ENCODE results near the gene APBB2. TPM values are rescaled to one million over a fixed set of nuclear protein-coding genes. Genes with fewer than 3 reads are reported as not detected.

Gene APBB2
- total and polyA plus RNA-seq, 11 donors: 8.6 to 39.1 (median 26.7) TPM

GRCh38 chr4:41026971-41027370, 187.4 kb downstream of the APBB2 start:
- Histone ChIP-seq H3K9me3 (peaks cover 0 to 43% (median 8%) of the 10 kb centered on the region in 12 donors), H3K27me3 (no peaks in the 10 kb centered on the region), H3K4me3 (no peak overlapping the region), H3K36me3 (peaks cover 0 to 11% (median 0%) of the 10 kb centered on the region in 9 donors), H3K4me1 (peaks cover 0 to 15% (median 2%) of the 10 kb centered on the region in 12 donors), H3K27ac (no peak overlapping the region)
- ATAC-seq: no peak
- 94 to 100% (median 99%) methylated on average over 1 of the region's 1 CpG for WGBS, 4 donors
- DNase-seq: no peak
- intact Hi-C loops (cut with DNase I): no loop called here
- TF ChIP-seq CTCF (IDR thresholded peaks at IDR 0.05) (no peak), POLR2A (IDR thresholded peaks at IDR 0.05) (no peak)

DNA sequence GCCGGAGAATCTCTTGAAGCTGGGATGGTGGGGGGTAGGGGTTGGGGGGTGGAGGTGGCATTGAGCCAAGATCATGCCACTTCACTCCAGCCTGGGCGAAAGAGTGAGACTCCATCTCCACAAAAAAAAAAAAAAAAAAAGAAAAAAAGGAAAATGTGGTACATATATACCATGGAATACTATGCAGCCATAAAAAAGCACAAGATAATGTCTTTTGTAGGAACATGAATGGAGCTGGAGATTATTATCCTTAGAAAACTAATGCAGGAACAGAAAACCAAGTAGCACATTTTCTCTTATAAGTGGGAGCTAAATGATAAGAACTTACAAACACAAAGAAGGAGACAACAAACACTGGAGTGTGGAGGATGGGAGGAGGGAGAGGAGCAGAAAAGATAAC, 188.5 kb downstream of the APBB2 start:
- intact Hi-C loops (cut with DNase I): no loop called here
- H3K4me1 ChIP-seq: peaks cover 0 to 15% (median 2%) of the 10 kb centered on the region in 12 donors
- 95 to 100% (median 99%) methylated on average over 2 of the region's 2 CpGs for WGBS, 4 donors
- no peak for DNase-seq
- peaks cover 0 to 43% (median 8%) of the 10 kb centered on the region in 12 donors for H3K9me3 ChIP-seq
- TF ChIP-seq CTCF (IDR thresholded peaks at IDR 0.05) (no peak), POLR2A (IDR thresholded peaks at IDR 0.05) (no peak)
- H3K27me3 ChIP-seq: no peaks in the 10 kb centered on the region
- H3K36me3 ChIP-seq: peaks cover 0 to 11% (median 0%) of the 10 kb centered on the region in 9 donors
- no peak for ATAC-seq
- no peak overlapping the region for H3K27ac ChIP-seq
- H3K4me3 ChIP-seq: no peak overlapping the region

DNA sequence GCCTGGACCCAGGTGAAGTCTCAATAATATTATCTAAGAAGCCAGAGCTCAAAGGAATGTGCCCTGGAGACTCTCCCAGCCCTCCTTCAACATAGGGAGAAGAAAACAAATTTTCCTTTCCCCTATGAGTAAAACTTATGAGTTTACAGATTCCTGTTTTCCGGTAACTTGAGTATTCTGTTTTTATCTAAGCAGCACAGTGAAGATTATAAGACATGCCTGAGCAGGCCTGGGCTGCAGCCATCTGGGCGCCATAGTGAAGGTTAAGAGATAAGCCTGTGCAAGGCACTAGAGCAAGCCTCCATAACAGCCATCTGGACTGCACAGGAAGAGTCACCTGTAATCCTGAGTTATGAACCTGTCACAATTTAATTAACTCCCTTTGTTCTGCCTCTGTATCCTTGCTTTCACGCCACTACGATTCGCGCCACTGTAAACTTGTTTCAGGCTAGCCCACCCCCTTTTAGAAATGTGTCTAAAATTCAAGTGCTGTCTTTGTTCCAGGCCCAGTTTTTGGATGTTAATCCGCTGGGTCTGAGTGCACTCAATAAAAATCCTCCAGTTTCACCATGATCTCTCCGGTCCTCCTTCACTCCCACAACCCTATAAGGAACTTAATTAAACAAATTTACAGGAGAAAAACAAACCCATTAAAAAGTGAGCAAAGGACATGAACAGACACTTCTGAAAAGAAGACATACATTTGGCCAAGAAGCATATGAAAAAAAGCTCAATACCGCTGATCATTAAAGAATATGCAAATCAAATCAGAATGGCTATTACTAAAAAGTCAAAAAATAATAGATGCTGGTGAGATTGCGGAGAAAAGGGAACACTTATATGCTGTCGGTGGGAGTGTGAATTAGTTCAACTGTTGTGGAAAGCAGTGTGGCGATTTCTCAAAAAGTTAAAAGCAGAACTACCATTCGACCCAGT, 189.5 kb downstream of the APBB2 start:
- DNase-seq (no peak), ATAC-seq (no peak)
- Histone ChIP-seq H3K9me3 (peaks cover 0 to 43% (median 8%) of the 10 kb centered on the region in 12 donors), H3K27me3 (no peaks in the 10 kb centered on the region), H3K4me3 (no peak overlapping the region), H3K27ac (no peak overlapping the region), H3K36me3 (peaks cover 0 to 11% (median 0%) of the 10 kb centered on the region in 9 donors), H3K4me1 (peaks cover 0 to 22% (median 6%) of the 10 kb centered on the region in 12 donors)
- TF ChIP-seq CTCF (IDR thresholded peaks at IDR 0.05): no peak
- no peak for TF ChIP-seq POLR2A (IDR thresholded peaks at IDR 0.05)
- intact Hi-C loops (cut with DNase I): no loop called here
- 91 to 98% (median 94%) methylated on average over 13 of the region's 13 CpGs for WGBS, 4 donors

DNA sequence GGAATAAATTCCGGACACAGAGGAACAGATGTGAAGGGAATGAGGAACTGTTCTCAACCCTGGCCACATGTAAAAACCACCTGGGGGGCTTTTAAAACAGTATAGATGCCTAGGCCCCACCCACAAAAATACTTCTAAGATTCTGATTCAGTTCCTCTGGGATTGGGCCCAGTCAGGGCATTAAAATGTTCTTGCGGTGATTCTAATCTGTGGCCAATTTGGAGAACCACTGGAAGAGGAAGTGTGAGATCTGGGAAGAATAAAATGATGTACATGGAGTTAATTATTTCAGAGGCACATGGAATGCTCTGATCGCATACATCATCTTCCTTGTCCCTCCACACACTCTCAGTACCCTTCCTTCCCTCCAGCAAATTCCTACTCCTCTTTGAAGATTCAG, 192.2 kb downstream of the APBB2 start:
- peaks cover 0 to 19% (median 4%) of the 10 kb centered on the region in 12 donors for H3K4me1 ChIP-seq

More for the DNA sequence above, 192.2 kb downstream of the APBB2 start:
- Histone ChIP-seq H3K27me3 (no peaks in the 10 kb centered on the region), H3K4me3 (no peak overlapping the region), H3K27ac (peak overlapping the region in 3 of 12 donors; percentile 3 to 42 (median 16)), H3K36me3 (peaks cover 0 to 11% (median 0%) of the 10 kb centered on the region in 9 donors), H3K9me3 (peaks cover 0 to 37% (median 4%) of the 10 kb centered on the region in 12 donors)
- no peak for DNase-seq
- intact Hi-C loops (cut with DNase I): no loop called here
- ATAC-seq: no peak
- TF ChIP-seq POLR2A (IDR thresholded peaks at IDR 0.05): no peak
- TF ChIP-seq CTCF (IDR thresholded peaks at IDR 0.05): no peak
- WGBS, 4 donors: 71 to 88% (median 81%) methylated on average over 3 of the region's 3 CpGs

Data from heart left ventricle (tissue), 16 donors.